Neural cell (in vitro differentiated cells): ENCODE data around the gene UCKL1. TPM values are rescaled to one million over a fixed set of nuclear protein-coding genes. Genes with fewer than 3 reads are reported as not detected.

Source experiments
- H2AFZ ChIP-seq: fragments of 200-600, 300-800 bp; sonication (generic), shearing (Covaris generic); 2 replicates; pipeline ENCODE4 v1.6.0; 2014; ENCODE audit warnings: low read depth, mild to moderate bottlenecking, antibody characterized with exemption, low read length, moderate library complexity
- H3F3A ChIP-seq: fragments of 200-600 bp; shearing (Covaris generic); 2 replicates; pipeline ENCODE4 v1.6.1; 2016; ENCODE audit warnings: mild to moderate bottlenecking, moderate library complexity, mixed read lengths, antibody characterized with exemption, low read length; ENCODE audit not compliant: insufficient read depth, poor library complexity, severe bottlenecking
- H3K27ac ChIP-seq: fragments of 200-600, 300-800 bp; sonication (generic), shearing (Covaris generic); 2 replicates; pipeline ENCODE4 v1.5.1; 2014; ENCODE audit warnings: mild to moderate bottlenecking, low read length, moderate library complexity
- H3K27me3 ChIP-seq: fragments of 300-800, 200-600 bp; sonication (generic), shearing (Covaris generic); 2 replicates; pipeline ENCODE4 v1.6.0; 2014; ENCODE audit warnings: mild to moderate bottlenecking, low read depth, low read length, moderate library complexity; ENCODE audit not compliant: insufficient read depth
- H3K36me3 ChIP-seq: fragments of 300-800, 200-600 bp; sonication (generic), shearing (Covaris generic); 2 replicates; pipeline ENCODE4 v1.5.1; 2014; ENCODE audit warnings: mild to moderate bottlenecking, antibody characterized with exemption, low read length, moderate library complexity; ENCODE audit not compliant: insufficient read depth
- H3K4me2 ChIP-seq: fragments of 300-800, 200-600 bp; sonication (generic), shearing (Covaris generic); 2 replicates; pipeline ENCODE4 v1.6.0; 2014; ENCODE audit warnings: mild to moderate bottlenecking, low read length
- H3K4me3 ChIP-seq: fragments of 300-800, 200-600 bp; sonication (generic), shearing (Covaris generic); 2 replicates; pipeline ENCODE4 v1.5.1; 2014; ENCODE audit warnings: mild to moderate bottlenecking, low read length, moderate library complexity
- H3K79me2 ChIP-seq: fragments of 200-600 bp; shearing (Covaris generic); replicated peaks from 2 replicates; pipeline ENCODE4 v1.6.0; 2014; ENCODE audit warnings: mild to moderate bottlenecking, low read length, moderate library complexity; ENCODE audit not compliant: insufficient read depth
- H3K9ac ChIP-seq: fragments of 300-800, 200-600 bp; sonication (generic), shearing (Covaris generic); 2 replicates; pipeline ENCODE4 v1.6.1; 2016; ENCODE audit warnings: mild to moderate bottlenecking, low read length, mixed read lengths
- H3K9me2 ChIP-seq: fragments of 200-600 bp; shearing (Covaris generic); 2 replicates; pipeline ENCODE4 v1.6.1; 2016; ENCODE audit warnings: mild to moderate bottlenecking, low read length, mixed read lengths; ENCODE audit not compliant: insufficient read depth
- H3K9me3 ChIP-seq: fragments of 200-600, 300-800 bp; sonication (generic), shearing (Covaris generic); 2 replicates; pipeline ENCODE4 v1.6.1; 2016; ENCODE audit warnings: mild to moderate bottlenecking, mixed run types, low read length, moderate library complexity, mixed read lengths
- H4K20me1 ChIP-seq: fragments of 200-600 bp; shearing (Covaris generic); 2 replicates; pipeline ENCODE4 v1.6.1; 2016; ENCODE audit warnings: mild to moderate bottlenecking, mixed run types; ENCODE audit not compliant: insufficient read depth
- EP300 ChIP-seq: fragments of 450-650 bp; conservative IDR thresholded peaks from 2 replicates; pipeline ENCODE4 v1.6.1; 2014; ENCODE audit warnings: antibody characterized with exemption, mild to moderate bottlenecking, moderate library complexity; ENCODE audit not compliant: poor library complexity, severe bottlenecking
- EZH2 ChIP-seq: fragments of 200-600, 300-800 bp; shearing (Covaris generic), sonication (generic); IDR thresholded peaks from 2 replicates; pipeline ENCODE4 v1.6.1; 2014; ENCODE audit warnings: antibody characterized with exemption, low read length, borderline replicate concordance, mild to moderate bottlenecking; ENCODE audit not compliant: insufficient read depth, poor library complexity, severe bottlenecking
- MXI1 ChIP-seq: fragments of 450-650 bp; conservative IDR thresholded peaks from 2 replicates; pipeline ENCODE4 v1.6.1; 2014; ENCODE audit warnings: antibody characterized with exemption, mild to moderate bottlenecking; ENCODE audit not compliant: poor library complexity, severe bottlenecking
- POLR2AphosphoS5 ChIP-seq: IDR thresholded peaks from 2 replicates; pipeline ENCODE4 v1.6.1; 2012
- RAD21 ChIP-seq: fragments of 450-650 bp; conservative IDR thresholded peaks from 2 replicates; pipeline ENCODE4 v1.6.1; 2014; ENCODE audit warnings: antibody characterized with exemption, mild to moderate bottlenecking, moderate library complexity
- REST ChIP-seq: IDR thresholded peaks from 2 replicates; pipeline ENCODE4 v1.6.1; 2012; ENCODE audit warnings: borderline replicate concordance
- SMC3 ChIP-seq: fragments of 450-650 bp; conservative IDR thresholded peaks from 2 replicates; pipeline ENCODE4 v1.6.1; 2014; ENCODE audit warnings: antibody characterized with exemption, mild to moderate bottlenecking, moderate library complexity; ENCODE audit not compliant: poor library complexity
- TAF1 ChIP-seq: IDR thresholded peaks from 2 replicates; pipeline ENCODE4 v1.6.1; 2012; ENCODE audit warnings: low read depth
- polyA minus RNA-seq: library from RNA; depleted of rRNA, polyadenylated mRNA; stranded (reverse); fragments of >200 nt; gene quantifications from 2 replicates; pipeline ENCODE4 v1.2.3, GENCODE V29; 2014
- polyA plus RNA-seq: library from polyadenylated mRNA; depleted of rRNA; stranded (reverse); fragments of >200 nt; gene quantifications from 2 replicates; pipeline ENCODE4 v1.2.3, GENCODE V29; 2014
- TF ChIP-seq, protein P1 (sequence below): fragments of 450-650 bp; IDR thresholded peaks from 2 replicates; pipeline ENCODE4 v1.5.1; 2014; ENCODE audit warnings: antibody characterized with exemption, mild to moderate bottlenecking, moderate library complexity; ENCODE audit not compliant: poor library complexity, severe bottlenecking

UCKL1 gene
- polyA plus RNA-seq: 58.9 and 66.8 TPM in 2 replicates
- 20.3 and 26.5 TPM in 2 replicates for polyA minus RNA-seq

DNA sequence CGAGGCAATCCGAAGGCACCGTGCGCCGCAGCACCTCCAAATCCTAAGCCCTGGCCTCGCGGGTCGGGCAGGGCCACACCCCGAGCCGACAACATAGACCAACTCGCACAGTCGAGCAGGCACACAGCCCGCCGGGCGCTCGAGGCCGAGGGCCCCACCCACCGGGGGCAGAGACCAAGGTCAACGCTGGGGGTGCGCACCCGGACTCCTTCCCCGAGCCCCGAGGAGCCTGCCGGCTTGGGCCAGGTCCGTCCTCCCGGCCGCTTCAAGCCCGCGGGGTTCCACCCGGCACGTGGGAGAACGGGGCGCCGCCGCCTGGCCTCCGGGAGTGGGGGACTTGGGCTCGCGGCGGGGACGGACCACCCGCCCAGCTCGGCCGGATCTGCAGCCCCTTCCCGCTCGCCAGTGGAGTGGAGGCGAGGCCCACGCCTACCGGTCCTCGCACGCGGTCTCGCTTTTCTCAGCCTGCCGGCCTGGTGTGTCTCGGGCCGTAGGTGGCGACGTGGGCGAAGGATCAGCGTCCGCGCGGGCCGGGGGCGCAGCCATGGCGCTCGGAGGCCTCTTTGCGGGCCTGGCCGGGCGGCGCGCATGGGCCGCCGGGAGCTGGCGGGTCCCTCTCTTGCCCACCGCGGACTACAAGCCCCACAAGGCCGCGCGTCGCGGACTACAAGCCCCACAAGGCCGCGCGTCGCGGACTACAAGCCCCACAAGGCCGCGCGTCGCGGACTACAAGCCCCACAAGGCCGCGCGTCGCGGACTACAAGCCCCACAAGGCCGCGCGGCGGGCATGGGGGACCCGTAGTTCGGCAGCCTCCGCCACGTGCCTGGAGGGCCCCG lies at the start of gene UCKL1:
TSS of gene UCKL1 (minus strand) at position 590 of the 837 bp plus-strand sequence. CDS start at position 546, 44 bp downstream.
- peak within 1 kb of the TSS; percentile 96 for H3K9ac ChIP-seq
- no peaks in the 10 kb centered on the region for H3K27me3 ChIP-seq
- peaks cover 37% of the 10 kb centered on the region for H3K79me2 ChIP-seq
- H3K4me2 ChIP-seq: peak within 1 kb of the TSS; percentile 84
- no peaks in the 10 kb centered on the region for H3K9me2 ChIP-seq
- TF ChIP-seq POLR2AphosphoS5 (peak; percentile 87), EP300 (peak; percentile 10), RAD21 (peak; percentile 21), TAF1 (peak; percentile 41), SMC3 (no peak), MXI1 (peak; percentile 92), EZH2 (no peak), REST (peak; percentile 63)
- TF ChIP-seq, protein P1, sequence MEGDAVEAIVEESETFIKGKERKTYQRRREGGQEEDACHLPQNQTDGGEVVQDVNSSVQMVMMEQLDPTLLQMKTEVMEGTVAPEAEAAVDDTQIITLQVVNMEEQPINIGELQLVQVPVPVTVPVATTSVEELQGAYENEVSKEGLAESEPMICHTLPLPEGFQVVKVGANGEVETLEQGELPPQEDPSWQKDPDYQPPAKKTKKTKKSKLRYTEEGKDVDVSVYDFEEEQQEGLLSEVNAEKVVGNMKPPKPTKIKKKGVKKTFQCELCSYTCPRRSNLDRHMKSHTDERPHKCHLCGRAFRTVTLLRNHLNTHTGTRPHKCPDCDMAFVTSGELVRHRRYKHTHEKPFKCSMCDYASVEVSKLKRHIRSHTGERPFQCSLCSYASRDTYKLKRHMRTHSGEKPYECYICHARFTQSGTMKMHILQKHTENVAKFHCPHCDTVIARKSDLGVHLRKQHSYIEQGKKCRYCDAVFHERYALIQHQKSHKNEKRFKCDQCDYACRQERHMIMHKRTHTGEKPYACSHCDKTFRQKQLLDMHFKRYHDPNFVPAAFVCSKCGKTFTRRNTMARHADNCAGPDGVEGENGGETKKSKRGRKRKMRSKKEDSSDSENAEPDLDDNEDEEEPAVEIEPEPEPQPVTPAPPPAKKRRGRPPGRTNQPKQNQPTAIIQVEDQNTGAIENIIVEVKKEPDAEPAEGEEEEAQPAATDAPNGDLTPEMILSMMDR: no peak
- H3F3A ChIP-seq: no peaks in the 10 kb centered on the region
- H3K36me3 ChIP-seq: no peaks in the 10 kb centered on the region
- peak within 1 kb of the TSS; percentile 86 for H3K27ac ChIP-seq
- H2AFZ ChIP-seq: peak within 1 kb of the TSS; percentile 45
- peak within 1 kb of the TSS; percentile 98 for H3K4me3 ChIP-seq
- no peaks in the 10 kb centered on the region for H3K9me3 ChIP-seq
- H4K20me1 ChIP-seq: no peaks in the 10 kb centered on the region

GRCh38 chr20:64005394-64005793 lies 49.2 kb upstream of the UCKL1 start:
- H2AFZ ChIP-seq: no peak overlapping the region
- peaks cover 7% of the 10 kb centered on the region for H3K36me3 ChIP-seq
- no peaks in the 10 kb centered on the region for H3F3A ChIP-seq
- no peaks in the 10 kb centered on the region for H3K27me3 ChIP-seq
- H3K79me2 ChIP-seq: no peaks in the 10 kb centered on the region
- H4K20me1 ChIP-seq: no peaks in the 10 kb centered on the region
- no peak overlapping the region for H3K9ac ChIP-seq
- no peaks in the 10 kb centered on the region for H3K9me2 ChIP-seq
- no peak for TF ChIP-seq POLR2AphosphoS5
- TF ChIP-seq SMC3: no peak
- TF ChIP-seq EP300: no peak
- no peak for TF ChIP-seq EZH2
- TF ChIP-seq, protein P1: no peak
- TF ChIP-seq MXI1: no peak
- TF ChIP-seq TAF1: no peak
- no peak for TF ChIP-seq RAD21
- TF ChIP-seq REST: no peak
- no peaks in the 10 kb centered on the region for H3K9me3 ChIP-seq
- no peak overlapping the region for H3K4me3 ChIP-seq
- H3K27ac ChIP-seq: no peak overlapping the region
- H3K4me2 ChIP-seq: no peak overlapping the region
